Tracheal epithelial cell (primary cell): Measurements from ENCODE around the gene AGER. TPM values are rescaled to one million over a fixed set of nuclear protein-coding genes. Genes with fewer than 3 reads are reported as not detected.

ENCODE experiments used
- total RNA-seq: library from RNA; depleted of rRNA; stranded (reverse); fragments of >200 nt; gene quantifications from 2 replicates; pipeline ENCODE4 v1.2.1, GENCODE V29; 2014

The AGER gene
- total RNA-seq: 0.43 TPM in 1 of 2 replicates, not detected in the other

GRCh38 chr6:32184084-32184640 lies at the start of gene AGER:
Gene AGER, minus strand, starts transcription at chr6:32184253. Its CDS starts 31 bp downstream, at chr6:32184222.

GRCh38 chr6:32223258-32224235 lies 39.5 kb upstream of the AGER start, which contains the start of gene NOTCH4:
Gene NOTCH4, minus strand, starts transcription at chr6:32224067. Its CDS starts 139 bp downstream, at chr6:32223928.

GRCh38 chr6:32192608-32193039 lies 8.6 kb upstream of the AGER start, which contains the start of gene GPSM3:
Gene GPSM3, minus strand, starts transcription at chr6:32192643. Its CDS starts 130 bp downstream, at chr6:32192513.

GRCh38 chr6:32190054-32190851 lies 6.2 kb upstream of the AGER start, which contains the start of gene PBX2:
Gene PBX2, minus strand, starts transcription at chr6:32190202. Its CDS starts 287 bp downstream, at chr6:32189915.

GRCh38 chr6:32177788-32178546 lies 6.1 kb downstream of the AGER start, which contains the start of gene RNF5:
Gene RNF5, plus strand, starts transcription at chr6:32178405. Its CDS starts 107 bp downstream, at chr6:32178512.

GRCh38 chr6:32175711-32176475 lies 8.2 kb downstream of the AGER start, which contains the start of gene AGPAT1:
Gene AGPAT1, minus strand, starts transcription at chr6:32176084. Its CDS starts 4,588 bp downstream, at chr6:32171496.

GRCh38 chr6:32164295-32164694 lies 19.8 kb downstream of the AGER start, which contains the start of gene EGFL8:
Gene EGFL8, plus strand, starts transcription at chr6:32164595. Its CDS starts 1,571 bp downstream, at chr6:32166166.

GRCh38 chr6:32153564-32154513 lies 30.2 kb downstream of the AGER start, which contains the start of gene PPT2:
Gene PPT2, plus strand, starts transcription at chr6:32154141. Its CDS starts 454 bp downstream, at chr6:32154595.

GRCh38 chr6:32151863-32152768 lies 31.9 kb downstream of the AGER start, which contains the start of gene PRRT1:
Gene PRRT1, minus strand, starts transcription at chr6:32151939. Its CDS starts 112 bp downstream, at chr6:32151827.

Other genes starting within 250 kb of the AGER start
- 0.64 and 19.0 TPM in 2 replicates for gene CFB, start 238.2 kb downstream of the AGER start, total RNA-seq
- 120 and 152 TPM in 2 replicates for gene NELFE, start 225.3 kb downstream of the AGER start, total RNA-seq
- gene SKIC2, start 225.1 kb downstream of the AGER start, total RNA-seq: 48.2 and 48.4 TPM in 2 replicates
- gene DXO, start 212.1 kb downstream of the AGER start, total RNA-seq: 10.6 and 13.2 TPM in 2 replicates
- 1.4 and 2.8 TPM in 2 replicates for gene C4A, start 202.2 kb downstream of the AGER start, total RNA-seq
- 1.2 and 2.3 TPM in 2 replicates for gene C4B, start 169.5 kb downstream of the AGER start, total RNA-seq
- 0.24 TPM in 1 of 2 replicates, not detected in the other for gene CYP21A2, start 145.8 kb downstream of the AGER start, total RNA-seq
- 0.43 and 0.48 TPM in 2 replicates for gene TNXB, start 74.9 kb downstream of the AGER start, total RNA-seq
- gene ATF6B, start 56.0 kb downstream of the AGER start, total RNA-seq: 12.6 and 15.2 TPM in 2 replicates
- 4.3 and 7.0 TPM in 2 replicates for gene FKBPL, start 54.0 kb downstream of the AGER start, total RNA-seq
- not detected in 2 replicates for gene PRRT1, start 32.3 kb downstream of the AGER start, total RNA-seq
- 11.1 and 83.4 TPM in 2 replicates for gene PPT2, start 30.1 kb downstream of the AGER start, total RNA-seq
- 0.24 TPM in 1 of 2 replicates, not detected in the other for gene EGFL8, start 19.7 kb downstream of the AGER start, total RNA-seq
- gene AGPAT1, start 8.2 kb downstream of the AGER start, total RNA-seq: 9.4 and 11.3 TPM in 2 replicates
- 33.2 and 39.8 TPM in 2 replicates for gene RNF5, start 5.8 kb downstream of the AGER start, total RNA-seq
- gene PBX2, start 5.9 kb upstream of the AGER start, total RNA-seq: 32.6 and 36.4 TPM in 2 replicates
- gene GPSM3, start 8.4 kb upstream of the AGER start, total RNA-seq: 0.64 and 1.7 TPM in 2 replicates
- gene NOTCH4, start 39.8 kb upstream of the AGER start, total RNA-seq: 0.43 and 0.72 TPM in 2 replicates
- not detected in 2 replicates for gene TSBP1, start 187.7 kb upstream of the AGER start, total RNA-seq
- gene BTNL2, start 222.9 kb upstream of the AGER start, total RNA-seq: not detected in 2 replicates